ENCODE measurements around the gene KNOP1.

KNOP1 gene, protein sequence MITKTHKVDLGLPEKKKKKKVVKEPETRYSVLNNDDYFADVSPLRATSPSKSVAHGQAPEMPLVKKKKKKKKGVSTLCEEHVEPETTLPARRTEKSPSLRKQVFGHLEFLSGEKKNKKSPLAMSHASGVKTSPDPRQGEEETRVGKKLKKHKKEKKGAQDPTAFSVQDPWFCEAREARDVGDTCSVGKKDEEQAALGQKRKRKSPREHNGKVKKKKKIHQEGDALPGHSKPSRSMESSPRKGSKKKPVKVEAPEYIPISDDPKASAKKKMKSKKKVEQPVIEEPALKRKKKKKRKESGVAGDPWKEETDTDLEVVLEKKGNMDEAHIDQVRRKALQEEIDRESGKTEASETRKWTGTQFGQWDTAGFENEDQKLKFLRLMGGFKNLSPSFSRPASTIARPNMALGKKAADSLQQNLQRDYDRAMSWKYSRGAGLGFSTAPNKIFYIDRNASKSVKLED

DNA sequence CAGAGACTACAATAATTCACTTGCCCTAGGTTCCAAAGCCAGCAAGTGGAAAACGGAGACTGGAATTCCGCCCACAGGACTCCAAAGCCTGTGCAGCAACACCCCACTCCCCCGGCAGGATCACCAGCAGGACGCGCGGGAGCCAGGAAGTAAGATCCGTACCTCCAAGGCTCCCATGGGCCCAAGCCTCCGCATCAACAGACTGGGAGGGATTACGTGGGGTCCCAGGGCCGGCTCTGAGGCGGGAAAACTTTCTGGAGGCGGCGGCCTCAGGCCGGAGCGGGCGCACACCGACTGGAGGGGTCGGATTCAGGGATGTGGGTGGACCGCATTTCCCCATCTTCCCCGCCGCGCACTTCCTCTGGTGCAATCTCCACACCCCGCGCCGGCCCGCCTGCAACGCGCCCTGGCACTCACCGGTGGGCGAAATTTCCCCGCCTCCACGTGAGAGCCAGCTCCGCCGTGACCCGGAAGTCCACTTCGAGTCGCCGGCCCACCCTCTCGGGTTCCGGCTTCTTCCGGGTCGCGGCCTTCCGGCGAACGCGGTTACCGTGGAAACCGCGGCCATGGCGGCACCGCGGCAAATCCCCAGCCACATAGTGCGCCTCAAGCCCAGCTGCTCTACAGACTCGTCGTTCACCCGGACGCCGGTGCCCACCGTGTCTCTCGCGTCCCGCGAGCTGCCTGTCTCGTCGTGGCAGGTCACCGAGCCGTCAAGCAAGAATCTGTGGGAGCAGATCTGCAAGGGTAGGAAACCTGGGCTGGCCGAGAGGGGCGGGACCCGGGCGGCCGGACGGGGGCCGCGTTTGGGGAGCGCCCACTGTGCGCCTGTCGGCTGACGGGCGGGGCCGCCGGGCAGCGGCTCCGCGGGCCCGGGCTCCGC, at the start of gene KNOP1, which contains the start of gene IQCK:
TSS of gene KNOP1 (minus strand) at position 487 of the 883 bp plus-strand sequence. CDS start 3,192 bp downstream, outside the sequence.
TSS of gene IQCK (plus strand) at position 531 of the 883 bp plus-strand sequence. CDS start at position 567, 36 bp downstream.
- DNase-seq (ENCODE audit: low spot score): peak; percentile 88

DNA sequence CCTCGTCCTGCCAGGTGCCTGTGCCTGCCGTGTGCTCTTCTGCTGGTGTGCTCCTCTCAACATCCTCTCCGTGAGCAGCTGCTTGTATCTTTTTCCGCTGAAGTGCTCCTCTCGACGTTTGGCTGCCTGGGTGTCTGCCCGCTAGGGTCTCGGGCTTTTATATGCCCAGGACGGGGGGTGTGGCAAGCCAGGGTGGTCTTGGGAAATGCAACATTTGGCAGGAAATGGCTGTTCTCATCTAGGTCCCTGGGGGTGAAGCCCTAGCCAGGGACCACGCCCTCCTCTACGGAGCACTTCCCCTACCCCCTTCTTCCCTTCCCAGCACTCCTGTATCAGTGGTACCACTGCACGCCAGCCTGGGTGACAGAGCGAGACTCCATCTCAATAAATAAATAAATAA, 49.5 kb upstream of the KNOP1 start:
- DNase-seq (ENCODE audit: low spot score): no peak

DNA sequence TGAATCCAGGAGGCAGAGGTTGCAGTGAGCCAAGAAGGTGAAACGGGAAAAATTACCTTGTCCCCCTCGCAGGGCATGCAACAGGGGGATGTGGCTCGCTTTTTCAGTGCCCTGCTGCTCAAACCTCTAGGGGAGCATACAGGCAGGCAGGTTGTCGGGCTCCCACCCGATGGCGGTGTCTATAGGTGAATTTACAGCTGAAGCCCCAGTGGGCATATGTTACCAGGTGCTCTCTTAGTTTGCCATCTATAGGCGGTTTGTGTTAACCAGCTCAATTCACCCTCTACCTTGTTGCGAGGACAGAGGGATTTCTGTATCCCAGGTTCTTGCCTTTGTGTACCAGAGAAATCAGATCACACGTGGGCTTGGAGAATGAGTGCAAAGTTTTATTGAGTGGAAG, 49.0 kb upstream of the KNOP1 start:
- no peak for DNase-seq (ENCODE audit: low spot score)

DNA sequence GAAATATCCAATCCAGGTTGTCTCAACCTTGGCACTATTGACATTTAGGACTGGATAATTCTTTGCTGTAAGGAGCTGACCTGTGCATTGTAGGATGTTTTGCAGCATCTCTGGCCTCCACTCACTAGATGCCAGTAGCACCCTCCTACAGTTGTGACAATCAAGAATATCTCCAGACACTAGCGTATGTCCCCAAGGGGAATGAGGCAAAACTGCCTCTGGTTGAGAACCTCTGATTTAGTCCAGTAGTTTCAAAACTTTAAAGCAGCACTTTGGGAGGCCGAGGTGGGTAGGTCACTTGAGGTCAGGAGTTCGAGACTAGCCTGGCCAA, 48.5 kb upstream of the KNOP1 start:
- DNase-seq (ENCODE audit: low spot score): no peak

DNA sequence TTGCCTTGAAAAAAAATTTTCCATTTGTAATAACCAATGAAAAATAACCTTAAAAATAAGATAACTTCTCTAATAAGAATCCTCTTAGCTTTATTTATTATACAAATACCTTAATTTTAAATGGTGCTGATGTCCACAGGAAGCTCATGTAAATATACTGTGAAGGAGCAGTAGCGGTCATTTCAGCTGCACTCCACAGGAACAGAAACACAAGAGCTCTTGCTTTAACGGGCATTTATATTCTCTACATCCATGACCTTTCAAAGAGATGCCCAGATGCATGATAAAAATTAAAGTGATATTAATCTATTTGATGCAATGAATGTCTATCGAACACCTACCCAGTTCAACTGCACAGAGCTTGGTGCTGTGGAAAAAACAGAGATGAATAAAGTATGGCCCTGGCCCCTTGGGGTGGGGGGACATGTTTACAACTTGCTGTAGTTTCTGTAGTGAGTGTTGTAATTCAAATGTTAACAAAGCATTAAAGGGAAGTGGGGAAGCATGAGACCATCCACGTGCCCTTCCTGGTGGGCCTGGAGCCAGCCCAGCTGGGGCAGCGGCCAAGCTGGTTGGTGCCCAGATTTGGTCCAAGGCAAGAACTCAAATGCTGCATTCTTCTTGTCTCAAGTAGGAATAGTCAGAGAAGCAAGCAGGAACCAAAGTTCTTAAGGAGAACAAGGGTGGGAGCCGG, 48.0 kb upstream of the KNOP1 start:
- DNase-seq (ENCODE audit: low spot score): no peak

DNA sequence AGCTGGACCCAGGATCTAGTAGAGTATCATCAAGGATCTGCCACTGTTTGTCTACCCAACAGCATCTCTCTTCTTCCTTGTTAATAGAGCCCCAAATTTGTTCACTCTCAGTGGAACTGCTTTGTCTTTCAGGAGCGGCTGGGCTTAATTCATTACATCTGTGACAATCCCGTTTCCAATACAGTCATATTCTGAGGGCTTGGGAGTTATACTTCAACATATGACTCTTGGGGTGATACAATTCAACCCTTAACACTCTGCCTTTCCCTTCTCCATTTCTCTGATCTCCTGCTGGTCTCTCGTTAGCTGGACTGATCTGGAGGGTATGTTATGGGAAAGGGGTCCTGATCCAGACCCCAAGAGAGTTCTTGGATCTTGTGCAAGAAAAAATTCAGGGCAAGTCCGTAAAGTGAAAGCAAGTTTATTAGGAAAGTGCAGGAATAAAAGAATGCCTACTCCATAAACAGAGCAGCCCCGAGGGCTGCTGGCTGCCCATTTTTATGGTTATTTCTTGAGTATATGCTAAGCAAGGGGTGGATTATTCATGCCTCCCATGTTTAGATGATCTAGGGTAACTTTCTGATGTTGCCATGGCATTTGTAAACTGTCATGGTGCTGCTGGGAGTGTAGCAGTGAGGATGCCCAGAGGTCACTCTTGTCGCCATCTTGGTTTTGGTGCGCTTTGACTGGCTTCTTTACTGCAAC, 42.5 kb upstream of the KNOP1 start:
- no peak for DNase-seq (ENCODE audit: low spot score)

DNA sequence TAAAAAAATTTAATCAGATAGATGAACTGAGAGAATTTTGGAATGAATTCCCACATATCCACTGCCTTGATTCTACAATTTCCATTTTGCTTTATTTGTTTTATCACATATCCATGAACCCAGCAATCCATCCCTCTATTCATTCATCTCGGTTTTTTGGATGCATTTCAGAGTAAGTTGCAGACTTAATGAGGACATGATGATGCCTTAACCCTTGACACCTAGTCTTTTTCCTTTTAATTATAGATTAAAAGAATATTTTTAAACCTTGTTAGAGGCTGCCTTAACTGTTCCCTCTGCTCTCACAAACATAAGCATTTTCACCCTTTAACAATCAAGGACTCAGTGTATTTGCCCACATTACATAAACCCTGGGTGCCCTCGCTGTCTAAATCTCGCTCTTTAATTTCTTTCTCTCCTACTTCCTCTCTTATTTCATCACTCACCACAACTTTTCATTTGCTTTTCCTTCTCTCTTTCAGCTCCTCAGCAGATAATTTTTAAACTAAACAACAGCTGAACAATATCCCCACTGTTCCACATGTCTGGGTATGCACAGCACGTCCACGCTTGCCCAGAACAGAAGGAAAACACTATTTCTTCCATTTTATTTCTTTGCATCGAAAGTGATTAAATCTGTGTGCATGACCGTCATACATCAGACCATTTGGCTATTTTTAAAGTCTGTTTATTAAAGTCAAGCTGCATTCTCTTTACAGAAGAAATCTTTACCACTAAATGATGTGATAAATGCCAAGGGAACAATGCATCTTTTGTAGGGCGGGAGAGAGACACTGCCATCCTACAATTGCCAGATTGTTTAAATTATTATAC, 40.0 kb upstream of the KNOP1 start:
- DNase-seq (ENCODE audit: low spot score): no peak

DNA sequence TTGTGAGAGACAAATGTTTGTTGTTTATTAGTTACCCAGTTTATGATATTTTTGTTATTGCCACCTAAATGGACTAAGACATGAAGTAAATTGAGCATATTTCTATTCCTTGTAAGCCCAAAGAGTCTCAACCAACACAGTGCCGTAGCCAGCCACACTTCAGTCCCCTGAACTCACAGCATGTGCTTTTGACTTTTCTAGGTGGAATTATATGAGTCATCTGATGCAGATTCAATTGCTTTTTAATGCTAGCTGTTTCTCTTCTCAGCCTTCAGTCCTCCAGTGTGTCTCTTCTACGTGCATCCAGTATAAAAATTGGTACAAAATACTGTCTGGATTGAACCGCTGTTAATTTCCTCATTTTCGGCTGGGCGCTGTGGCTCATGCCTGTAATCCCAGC, 39.0 kb upstream of the KNOP1 start:
- no peak for DNase-seq (ENCODE audit: low spot score)

DNA sequence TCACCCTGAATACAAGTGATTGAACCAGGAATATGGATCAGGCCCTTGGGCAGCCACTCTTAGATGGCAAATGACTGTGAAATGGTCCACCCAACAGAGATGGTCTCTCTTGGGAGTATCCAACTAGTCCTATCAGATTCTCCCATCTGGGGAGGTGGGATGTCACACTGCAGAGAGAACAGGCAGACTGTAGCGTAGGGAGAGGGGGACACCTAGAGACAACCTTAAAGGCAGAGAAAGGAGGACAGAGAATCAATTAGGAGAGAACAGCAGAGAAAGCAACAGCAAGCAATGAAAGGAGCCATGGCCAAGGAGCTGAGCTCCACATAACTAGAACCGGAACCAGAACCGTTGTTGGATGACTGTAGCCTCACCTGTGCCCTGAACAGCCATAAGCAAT, 37.2 kb upstream of the KNOP1 start:
- DNase-seq (ENCODE audit: low spot score): no peak

DNA sequence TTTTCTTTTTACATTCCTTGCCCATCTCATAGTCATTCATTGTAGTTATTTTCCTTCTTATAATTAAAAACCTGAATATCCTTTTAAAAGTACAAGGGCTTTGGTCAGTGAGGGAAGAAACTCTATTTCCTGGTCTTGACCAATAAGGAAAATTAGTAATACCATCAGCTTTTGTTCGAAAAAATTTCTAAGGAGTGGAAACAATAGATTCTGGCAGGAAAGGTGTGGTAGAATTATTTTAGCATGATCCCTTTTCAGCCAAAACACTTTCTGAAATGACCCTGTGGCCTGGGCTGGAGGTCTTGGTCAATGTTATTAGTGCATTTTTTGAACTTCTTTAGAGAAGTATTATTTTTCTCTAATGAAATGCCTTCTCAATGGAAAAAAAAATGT, 36.6 kb upstream of the KNOP1 start:
- no peak for DNase-seq (ENCODE audit: low spot score)

DNA sequence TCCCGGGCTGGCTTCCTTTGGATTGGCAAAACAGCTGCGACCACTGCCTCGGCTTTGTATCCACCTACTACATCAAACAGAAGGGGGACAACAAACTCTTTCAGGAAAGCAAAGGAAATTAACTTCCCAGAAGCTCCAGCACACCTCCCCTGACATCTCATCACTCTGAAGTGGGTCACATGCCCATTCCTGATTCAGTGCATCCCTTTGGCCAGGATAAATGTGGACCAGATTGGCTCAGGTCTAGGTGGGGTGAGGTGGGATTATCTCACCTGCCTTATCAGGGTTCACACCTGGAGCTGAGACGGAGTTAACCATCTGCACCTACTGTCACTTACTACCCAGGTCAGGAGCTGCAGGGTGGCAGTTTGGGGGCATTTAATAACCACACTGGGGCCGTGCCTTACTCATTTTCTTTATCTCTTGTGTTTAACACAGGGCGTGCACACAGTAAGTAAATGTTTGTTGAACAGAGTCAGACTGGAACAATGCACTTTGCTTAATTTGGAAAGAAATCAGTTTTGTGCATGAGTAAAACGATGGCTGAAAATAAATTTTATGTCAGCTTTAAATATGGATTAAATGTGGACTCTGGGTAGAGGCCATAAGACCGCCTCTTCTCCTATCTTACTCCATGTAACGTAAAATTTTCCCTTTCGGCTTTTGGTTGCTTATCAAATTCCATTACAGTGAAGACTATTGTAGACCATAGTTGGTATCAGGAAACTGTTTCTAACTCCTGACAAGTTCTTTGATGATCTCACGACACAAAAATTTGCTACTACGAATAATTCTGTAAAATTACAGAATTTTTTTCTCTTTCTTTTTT, 36.0 kb upstream of the KNOP1 start:
- DNase-seq (ENCODE audit: low spot score): no peak

DNA sequence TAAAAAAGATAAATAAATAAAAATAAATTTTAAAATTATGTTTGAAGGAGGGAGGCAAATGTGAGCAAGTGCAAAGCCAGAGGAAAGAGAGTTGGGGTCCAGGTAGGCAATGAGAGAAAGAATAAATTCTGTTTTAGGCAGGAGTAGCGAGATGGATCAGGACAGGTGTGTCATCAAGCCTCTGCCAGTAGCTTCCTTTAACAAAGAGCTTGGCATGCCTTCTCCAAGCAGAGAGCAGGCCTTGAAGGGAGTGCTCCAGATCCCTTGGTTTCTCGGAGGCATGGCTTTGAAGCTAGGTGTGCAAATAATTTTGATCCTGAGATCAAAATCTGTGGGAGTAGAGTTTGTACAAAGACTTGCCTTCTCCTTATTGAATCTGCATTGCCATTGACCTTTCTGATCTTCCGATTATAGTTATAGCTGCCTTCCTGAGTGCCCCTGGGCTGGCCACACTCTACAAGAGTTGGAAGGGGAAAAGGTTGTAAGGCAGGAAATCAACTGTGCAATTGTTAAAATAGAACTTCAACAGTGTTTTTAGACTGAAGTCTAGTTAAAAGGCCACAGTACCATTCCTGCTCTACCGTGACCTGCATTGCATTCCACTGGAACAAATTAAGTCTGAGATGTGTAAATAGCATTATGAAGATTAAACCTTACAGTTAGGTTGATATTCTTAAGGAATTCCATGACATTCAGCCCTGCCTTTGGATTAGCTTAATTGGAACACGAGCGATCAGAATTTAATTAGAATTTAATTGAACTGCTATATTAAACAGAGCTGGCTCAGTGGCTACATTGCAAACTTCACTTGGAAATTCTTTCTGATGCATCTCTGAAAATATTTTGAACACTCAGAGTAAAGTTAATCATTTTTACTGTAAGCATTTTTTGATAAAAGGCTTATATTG, 33.7 kb upstream of the KNOP1 start:
- no peak for DNase-seq (ENCODE audit: low spot score)

DNA sequence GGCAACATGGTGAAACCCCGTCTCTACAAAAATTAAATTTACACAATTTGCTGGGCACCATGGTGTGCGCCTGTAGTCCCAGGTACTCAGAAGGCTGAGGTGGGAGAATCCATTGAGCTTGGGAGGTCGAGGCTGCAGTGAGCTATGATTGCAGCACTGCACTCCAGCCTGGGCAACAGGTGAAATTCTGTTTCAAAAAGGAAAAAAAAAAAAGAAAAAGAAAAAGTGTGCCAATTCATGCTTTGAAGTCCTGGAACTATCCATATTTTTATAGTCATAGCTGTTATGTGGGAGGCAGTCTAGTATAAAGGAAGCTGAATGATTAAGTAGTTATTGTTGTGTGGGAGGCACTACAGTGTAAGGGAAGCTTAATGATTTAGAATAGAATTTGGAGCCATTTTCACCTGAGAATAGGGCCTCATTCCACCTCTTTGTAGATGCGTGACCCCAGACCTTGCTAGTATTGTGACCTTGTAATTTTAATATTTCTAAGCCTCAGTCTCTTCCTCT, 31.6 kb upstream of the KNOP1 start:
- no peak for DNase-seq (ENCODE audit: low spot score)

DNA sequence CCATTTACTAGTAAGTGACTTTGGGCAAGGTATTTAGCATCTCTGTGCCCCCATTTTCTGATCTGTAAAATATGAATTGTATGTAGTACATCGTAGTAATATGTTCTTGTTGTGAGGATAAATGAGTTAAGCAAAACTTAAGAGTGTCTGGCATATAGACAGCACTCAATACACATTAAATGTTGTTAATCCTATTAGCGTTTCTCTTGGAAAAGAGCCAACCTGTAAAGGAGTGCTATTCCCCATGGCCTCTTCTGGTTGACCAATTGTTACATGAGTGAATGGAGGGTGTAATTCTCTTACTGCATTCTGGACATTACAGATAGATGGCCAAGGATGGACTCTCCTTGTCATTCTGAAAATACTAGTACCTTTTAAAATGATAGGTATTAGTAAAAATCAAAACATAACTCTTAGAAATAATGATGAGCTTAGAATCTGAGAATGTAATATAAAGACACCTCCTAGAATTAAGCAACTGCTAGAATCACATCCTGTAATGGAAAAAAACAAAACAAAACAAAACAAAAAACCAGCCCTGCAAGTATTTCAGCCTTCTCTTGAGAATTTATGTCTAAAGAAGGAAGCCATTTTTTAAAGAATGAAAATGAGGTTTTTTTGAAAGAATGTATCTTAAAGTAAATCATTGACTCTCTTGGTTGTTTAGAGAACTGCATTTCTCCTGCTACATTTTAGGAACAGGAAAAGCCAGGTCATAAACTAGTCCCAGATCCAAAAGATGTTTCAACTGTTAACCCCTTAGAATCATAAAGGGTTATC, 30.6 kb upstream of the KNOP1 start:
- no peak for DNase-seq (ENCODE audit: low spot score)

DNA sequence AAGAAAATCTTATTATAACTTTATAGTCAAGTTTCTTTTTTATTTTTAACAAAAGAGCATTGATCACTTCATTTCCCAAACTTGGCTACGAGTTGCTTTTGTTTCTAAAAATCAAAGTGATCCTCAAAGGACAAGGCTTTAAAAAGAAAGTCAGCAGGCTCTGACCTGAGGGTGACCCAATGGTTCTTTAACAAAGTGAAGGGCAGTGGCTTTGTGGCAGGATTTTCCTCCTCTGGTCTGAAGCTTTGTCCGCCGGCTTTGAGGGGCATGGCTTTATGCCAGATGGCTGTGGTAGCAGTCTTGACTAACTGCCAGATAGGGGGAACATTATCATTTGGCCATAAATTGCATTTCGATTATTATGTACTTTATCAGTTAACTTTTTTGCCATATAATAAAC, 28.5 kb upstream of the KNOP1 start:
- no peak for DNase-seq (ENCODE audit: low spot score)

DNA sequence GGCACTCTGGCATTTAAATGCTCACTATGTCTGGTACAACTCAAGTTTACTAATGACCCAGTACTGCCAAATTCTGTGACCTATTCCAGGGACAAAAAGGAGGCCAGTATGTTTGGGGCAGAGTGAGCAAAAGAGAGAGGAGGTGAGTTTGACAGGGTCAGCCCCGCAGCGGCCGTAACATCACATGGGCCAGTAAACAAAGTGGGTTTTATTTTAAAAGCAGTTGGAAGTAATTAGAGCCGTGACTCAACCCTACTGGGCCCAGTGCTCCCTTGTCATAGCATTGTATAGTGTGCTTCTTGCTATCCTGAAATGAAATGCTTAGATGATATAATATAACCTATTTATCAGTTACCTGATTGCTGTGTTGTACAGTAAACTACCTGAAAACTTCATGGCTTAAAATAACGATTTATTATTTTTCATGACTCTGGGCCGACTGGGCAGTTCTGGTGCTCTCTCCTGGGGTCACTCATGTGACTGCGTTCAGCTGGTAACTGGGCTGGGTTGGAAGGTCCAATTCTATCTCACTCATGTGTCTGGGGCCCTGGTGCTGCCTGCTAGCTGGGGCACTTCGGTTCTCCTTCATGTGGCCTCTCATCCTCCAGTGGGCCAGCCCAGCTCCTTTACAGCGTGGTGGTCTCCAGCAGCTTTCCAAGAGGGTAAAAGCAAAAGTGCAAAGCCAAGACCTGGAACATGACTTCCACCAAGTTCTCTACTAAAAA, 27.4 kb upstream of the KNOP1 start:
- DNase-seq (ENCODE audit: low spot score): no peak

DNA sequence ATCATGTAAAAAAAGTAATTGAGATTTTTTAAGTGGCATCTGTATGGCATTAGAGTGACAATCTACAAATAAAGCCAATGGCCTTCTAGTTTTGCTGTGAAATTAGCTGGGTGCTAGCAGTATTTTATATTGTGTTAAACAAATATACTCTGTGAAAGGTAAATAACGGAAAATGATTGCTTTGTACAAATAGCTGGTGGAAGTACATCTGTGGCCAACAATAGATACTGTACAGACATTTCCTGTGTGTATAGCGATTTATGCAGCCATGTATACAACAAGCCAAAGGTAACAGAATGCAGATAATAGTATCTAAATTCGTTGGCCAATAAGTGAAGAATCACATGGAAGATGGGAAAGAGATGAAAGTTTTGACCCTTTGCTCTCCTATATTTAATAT, 26.6 kb upstream of the KNOP1 start:
- no peak for DNase-seq (ENCODE audit: low spot score)
